T-helper 22 cell (primary cell): ENCODE data around the gene AEN.

Experiments used
- DNase-seq: peaks from one replicate; pipeline ENCODE4 v3.0.0-alpha.2; 2020; ENCODE audit warnings: low read depth

AEN gene

GRCh38 chr15:88678755-88679154, 57.6 kb downstream of the AEN start:
- DNase-seq, result no peak

- no peak for DNase-seq
These were observed 59.3 kb downstream of the AEN start for GRCh38 chr15:88680241-88681001.

GRCh38 chr15:88681610-88682221, 60.6 kb downstream of the AEN start:
- no peak for DNase-seq
